ENCODE measurements around the gene CDK6.
A peak's percentile ranks its signal among the peaks of the same experiment; 100 is the strongest.

Gene CDK6

DNA sequence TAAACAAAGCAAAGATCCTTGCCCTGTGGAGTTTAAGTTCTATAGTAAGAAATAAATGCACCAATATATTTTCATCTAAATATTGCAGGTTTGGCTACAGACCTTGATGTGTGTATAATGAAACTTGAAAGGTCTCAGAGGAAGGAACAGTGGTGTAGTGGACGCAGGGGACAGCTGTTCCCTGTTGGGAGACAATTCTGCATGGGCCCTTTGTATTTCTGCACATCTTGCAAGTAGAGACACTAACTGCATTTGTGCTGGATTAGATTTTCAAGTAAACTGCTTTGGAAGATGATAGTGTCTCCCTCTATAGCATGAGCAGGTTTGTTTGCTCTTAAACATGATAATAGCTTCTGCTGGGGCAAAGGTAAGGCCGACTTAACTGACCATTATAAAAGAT, 188.7 kb downstream of the CDK6 start:
- Histone ChIP-seq H2AFZ (ENCODE audit: low read length, unreplicated experiment) (no peak overlapping the region), H3K4me3 (ENCODE audit: low read depth, low read length) (no peak overlapping the region), H3K36me3 (ENCODE audit: insufficient read depth, low read length) (no peaks in the 10 kb centered on the region), H3K79me2 (ENCODE audit: control insufficient read depth, insufficient read depth, low read length, unreplicated experiment) (peaks cover 4% of the 10 kb centered on the region), H3K27me3 (ENCODE audit: insufficient read depth, low read length) (no peaks in the 10 kb centered on the region), H3K27ac (ENCODE audit: low read depth, low read length) (no peak overlapping the region), H3K4me1 (ENCODE audit: control insufficient read depth, insufficient read depth, low read length, unreplicated experiment) (peaks cover 36% of the 10 kb centered on the region)

DNA sequence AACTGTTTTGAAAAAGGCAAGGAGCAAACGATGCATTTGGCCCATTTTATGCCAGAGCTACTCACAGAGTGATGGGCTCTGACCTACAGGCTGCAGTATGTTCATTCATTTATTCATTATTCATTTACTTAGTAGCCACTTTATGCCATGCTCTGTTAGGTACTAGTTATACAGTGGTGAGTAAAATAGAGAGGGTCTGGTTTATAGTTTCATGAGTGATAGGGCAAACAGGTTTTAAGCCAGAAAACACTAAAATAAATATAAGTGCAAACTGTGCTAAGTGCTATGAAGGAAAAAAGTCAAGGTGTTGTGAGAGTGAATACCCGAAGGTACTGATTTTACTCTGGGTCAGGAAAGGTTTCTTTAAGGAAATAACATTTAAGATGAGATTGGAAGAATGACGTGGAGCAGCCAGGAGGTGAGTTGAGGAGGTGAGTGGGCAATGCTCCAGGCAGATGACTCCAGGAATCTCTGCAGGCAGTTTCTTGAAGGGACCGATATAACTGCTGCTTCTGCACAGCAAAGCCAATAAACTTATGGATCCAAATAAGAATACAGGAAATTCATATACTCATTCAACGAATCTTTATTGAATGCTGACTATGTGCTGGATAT, 189.3 kb downstream of the CDK6 start:
- Histone ChIP-seq H3K4me3 (ENCODE audit: low read depth, low read length) (no peak overlapping the region), H3K4me1 (ENCODE audit: control insufficient read depth, insufficient read depth, low read length, unreplicated experiment) (peaks cover 42% of the 10 kb centered on the region), H3K79me2 (ENCODE audit: control insufficient read depth, insufficient read depth, low read length, unreplicated experiment) (peaks cover 4% of the 10 kb centered on the region), H3K27me3 (ENCODE audit: insufficient read depth, low read length) (no peaks in the 10 kb centered on the region), H3K36me3 (ENCODE audit: insufficient read depth, low read length) (no peaks in the 10 kb centered on the region), H2AFZ (ENCODE audit: low read length, unreplicated experiment) (no peak overlapping the region), H3K27ac (ENCODE audit: low read depth, low read length) (no peak overlapping the region)

DNA sequence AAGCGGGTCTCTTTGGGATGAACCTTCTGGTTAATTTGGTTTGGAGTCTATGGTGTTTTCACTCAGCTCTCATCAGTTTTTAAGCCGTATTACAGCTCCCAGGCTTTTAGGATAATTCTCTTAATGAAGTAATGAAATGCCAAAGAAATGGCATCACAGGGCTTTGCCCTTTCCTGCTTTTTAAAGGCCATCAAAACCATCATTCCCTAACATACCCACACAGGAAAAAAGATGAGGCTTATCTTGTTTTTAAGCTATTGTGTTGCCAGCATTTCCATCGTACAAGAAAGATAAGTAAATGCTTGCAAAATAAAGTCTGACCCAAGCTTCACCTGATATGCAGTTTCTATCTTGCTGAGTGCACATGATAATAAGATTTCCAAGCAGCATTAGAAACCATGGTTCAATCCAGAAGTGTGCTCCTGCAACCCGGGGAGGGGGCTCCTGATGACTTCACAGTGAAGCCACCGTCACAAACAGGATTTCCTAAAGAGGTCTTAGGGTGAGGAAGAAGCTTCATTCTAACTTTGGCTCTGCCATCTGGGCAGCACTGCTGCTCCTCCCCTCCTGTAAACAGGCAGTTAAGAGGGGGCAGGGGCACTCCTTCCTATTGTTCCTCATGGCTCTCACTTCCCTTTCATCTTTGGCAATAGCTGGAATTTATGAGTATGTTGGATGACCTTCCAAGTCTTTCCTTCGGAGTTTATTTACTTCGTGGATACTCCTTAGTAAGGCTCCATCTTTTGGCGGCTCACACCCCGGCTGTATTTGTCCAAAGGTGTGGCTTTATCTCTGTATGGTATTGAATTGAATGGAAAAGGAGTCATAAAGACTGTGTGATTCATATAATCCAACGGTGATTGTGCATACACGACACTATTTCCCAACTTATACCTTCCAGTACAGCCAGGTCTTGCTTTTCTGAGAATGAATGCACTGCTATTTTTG, 191.0 kb downstream of the CDK6 start:
- H3K79me2 ChIP-seq (ENCODE audit: control insufficient read depth, insufficient read depth, low read length, unreplicated experiment) = peaks cover 4% of the 10 kb centered on the region
- no peak overlapping the region for H3K4me3 ChIP-seq (ENCODE audit: low read depth, low read length)
- peak overlapping the region; percentile 92 for H3K27ac ChIP-seq (ENCODE audit: low read depth, low read length)
- no peaks in the 10 kb centered on the region for H3K27me3 ChIP-seq (ENCODE audit: insufficient read depth, low read length)
- no peak overlapping the region for H2AFZ ChIP-seq (ENCODE audit: low read length, unreplicated experiment)
- H3K36me3 ChIP-seq (ENCODE audit: insufficient read depth, low read length) = no peaks in the 10 kb centered on the region
- peaks cover 53% of the 10 kb centered on the region for H3K4me1 ChIP-seq (ENCODE audit: control insufficient read depth, insufficient read depth, low read length, unreplicated experiment)

DNA sequence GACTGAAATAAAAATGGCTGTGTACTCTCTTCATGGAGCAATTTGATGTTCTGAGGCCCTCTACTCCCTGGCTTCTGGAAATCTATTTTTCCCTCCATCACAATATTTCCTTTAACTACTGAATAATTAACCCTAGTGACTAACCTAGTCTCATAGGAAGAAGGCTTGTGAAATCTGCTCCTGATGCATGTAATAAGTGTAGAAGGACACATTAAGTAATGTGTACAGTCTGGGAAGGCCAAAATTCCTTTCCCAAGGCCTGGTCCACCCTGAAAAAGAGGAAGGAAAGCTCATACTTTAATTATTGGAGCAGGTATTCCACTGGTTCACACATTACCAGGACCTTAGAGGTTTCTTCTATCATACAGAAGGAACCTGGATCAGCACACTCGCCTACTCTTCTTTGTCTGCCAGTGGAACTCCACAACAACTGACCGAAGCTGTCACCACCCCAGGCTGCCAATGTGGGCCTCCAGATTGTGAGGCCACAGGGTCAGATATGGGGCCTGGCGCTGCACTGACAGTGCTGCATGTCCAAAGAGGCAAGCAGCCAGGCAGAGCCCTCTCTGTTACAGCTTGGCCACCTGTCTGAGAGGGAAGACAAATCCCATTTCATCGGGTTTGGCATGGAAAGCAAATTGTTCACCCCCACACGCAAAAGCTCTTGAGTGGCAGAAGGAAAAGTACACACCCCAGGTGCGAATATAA, 191.8 kb downstream of the CDK6 start:
- H3K27ac ChIP-seq (ENCODE audit: low read depth, low read length) = peak overlapping the region; percentile 92
- H3K79me2 ChIP-seq (ENCODE audit: control insufficient read depth, insufficient read depth, low read length, unreplicated experiment) = no peaks in the 10 kb centered on the region
- no peak overlapping the region for H3K4me3 ChIP-seq (ENCODE audit: low read depth, low read length)
- H2AFZ ChIP-seq (ENCODE audit: low read length, unreplicated experiment) = no peak overlapping the region
- peaks cover 53% of the 10 kb centered on the region for H3K4me1 ChIP-seq (ENCODE audit: control insufficient read depth, insufficient read depth, low read length, unreplicated experiment)
- no peaks in the 10 kb centered on the region for H3K27me3 ChIP-seq (ENCODE audit: insufficient read depth, low read length)
- no peaks in the 10 kb centered on the region for H3K36me3 ChIP-seq (ENCODE audit: insufficient read depth, low read length)

DNA sequence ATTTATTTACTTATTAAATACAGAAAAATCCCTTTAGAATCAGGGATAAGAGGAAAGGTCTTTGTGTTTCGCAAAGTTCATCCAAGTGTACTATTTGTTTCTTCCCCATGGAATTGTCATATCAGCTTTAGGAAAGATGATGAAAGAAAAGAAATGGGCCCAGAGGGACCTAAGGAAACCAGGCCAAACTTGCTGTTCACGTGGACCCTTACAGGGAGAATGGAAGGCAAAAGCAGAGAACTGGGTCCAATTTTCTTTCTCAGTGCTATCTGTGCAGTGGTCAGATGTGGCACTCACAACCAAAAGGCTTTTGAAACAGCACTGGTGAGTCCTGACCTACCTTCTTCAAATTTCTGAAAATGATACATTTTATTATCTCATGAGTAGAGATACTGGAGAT, 192.6 kb downstream of the CDK6 start:
- H2AFZ ChIP-seq (ENCODE audit: low read length, unreplicated experiment) = no peak overlapping the region
- peak overlapping the region; percentile 92 for H3K27ac ChIP-seq (ENCODE audit: low read depth, low read length)
- H3K36me3 ChIP-seq (ENCODE audit: insufficient read depth, low read length) = no peaks in the 10 kb centered on the region
- no peaks in the 10 kb centered on the region for H3K79me2 ChIP-seq (ENCODE audit: control insufficient read depth, insufficient read depth, low read length, unreplicated experiment)
- no peaks in the 10 kb centered on the region for H3K27me3 ChIP-seq (ENCODE audit: insufficient read depth, low read length)
- peaks cover 53% of the 10 kb centered on the region for H3K4me1 ChIP-seq (ENCODE audit: control insufficient read depth, insufficient read depth, low read length, unreplicated experiment)
- no peak overlapping the region for H3K4me3 ChIP-seq (ENCODE audit: low read depth, low read length)

DNA sequence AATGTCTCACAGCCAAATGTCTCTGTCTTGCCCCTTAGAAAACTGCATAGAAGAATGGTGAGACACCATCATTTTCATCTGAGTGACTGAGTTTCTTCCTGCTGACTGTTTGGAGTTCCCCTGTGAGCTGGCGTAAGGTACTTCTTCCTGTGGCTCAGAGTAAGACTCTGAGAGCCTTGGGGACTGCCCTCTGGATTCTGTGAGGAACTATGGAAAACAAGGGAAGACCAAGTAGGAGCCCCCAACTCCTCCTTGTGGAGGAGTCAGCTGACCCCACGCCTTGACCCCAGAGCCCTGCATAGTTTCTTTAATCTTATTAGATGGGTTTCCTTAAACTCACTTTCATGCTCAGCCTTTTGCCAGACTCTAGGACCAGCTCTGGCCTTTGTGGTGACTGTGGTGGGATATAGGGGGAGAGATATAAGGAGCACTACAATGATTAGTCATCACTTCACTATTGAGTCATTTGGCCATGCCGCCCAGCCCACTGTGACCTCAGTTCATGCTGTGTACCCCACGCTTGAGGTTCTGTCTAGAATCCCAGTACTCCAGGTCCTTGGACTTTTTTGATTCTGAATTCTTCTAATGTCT, 194.4 kb downstream of the CDK6 start:
- Histone ChIP-seq H3K27me3 (ENCODE audit: insufficient read depth, low read length) (no peaks in the 10 kb centered on the region), H3K4me1 (ENCODE audit: control insufficient read depth, insufficient read depth, low read length, unreplicated experiment) (peaks cover 51% of the 10 kb centered on the region), H3K27ac (ENCODE audit: low read depth, low read length) (peak overlapping the region; percentile 92), H3K79me2 (ENCODE audit: control insufficient read depth, insufficient read depth, low read length, unreplicated experiment) (peaks cover 7% of the 10 kb centered on the region), H3K36me3 (ENCODE audit: insufficient read depth, low read length) (no peaks in the 10 kb centered on the region), H2AFZ (ENCODE audit: low read length, unreplicated experiment) (no peak overlapping the region), H3K4me3 (ENCODE audit: low read depth, low read length) (peak overlapping the region; percentile 3; the same call in 1 of the 2 replicates)

DNA sequence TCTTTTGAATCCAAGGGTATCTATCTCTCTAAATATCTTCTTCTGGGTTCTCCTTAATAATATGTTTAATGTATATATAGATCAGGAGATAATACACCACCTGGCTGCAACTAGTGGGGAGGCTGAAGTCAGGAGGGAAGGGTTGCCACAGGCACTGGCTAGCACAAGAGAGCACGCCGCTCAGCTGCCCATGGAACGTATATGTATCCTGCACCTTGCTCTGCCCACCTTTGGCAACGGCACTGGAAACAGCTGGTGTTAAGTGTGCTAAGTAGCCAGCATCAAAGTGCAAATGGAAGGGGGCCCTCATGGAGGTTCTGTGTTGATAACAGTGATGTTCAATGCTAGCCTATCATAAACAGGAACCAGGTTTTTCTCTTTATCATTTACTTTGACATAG, 196.4 kb downstream of the CDK6 start:
- no peaks in the 10 kb centered on the region for H3K27me3 ChIP-seq (ENCODE audit: insufficient read depth, low read length)
- no peak overlapping the region for H3K27ac ChIP-seq (ENCODE audit: low read depth, low read length)
- H2AFZ ChIP-seq (ENCODE audit: low read length, unreplicated experiment) = no peak overlapping the region
- no peak overlapping the region for H3K4me3 ChIP-seq (ENCODE audit: low read depth, low read length)
- H3K36me3 ChIP-seq (ENCODE audit: insufficient read depth, low read length) = no peaks in the 10 kb centered on the region
- peaks cover 47% of the 10 kb centered on the region for H3K4me1 ChIP-seq (ENCODE audit: control insufficient read depth, insufficient read depth, low read length, unreplicated experiment)
- peaks cover 7% of the 10 kb centered on the region for H3K79me2 ChIP-seq (ENCODE audit: control insufficient read depth, insufficient read depth, low read length, unreplicated experiment)

DNA sequence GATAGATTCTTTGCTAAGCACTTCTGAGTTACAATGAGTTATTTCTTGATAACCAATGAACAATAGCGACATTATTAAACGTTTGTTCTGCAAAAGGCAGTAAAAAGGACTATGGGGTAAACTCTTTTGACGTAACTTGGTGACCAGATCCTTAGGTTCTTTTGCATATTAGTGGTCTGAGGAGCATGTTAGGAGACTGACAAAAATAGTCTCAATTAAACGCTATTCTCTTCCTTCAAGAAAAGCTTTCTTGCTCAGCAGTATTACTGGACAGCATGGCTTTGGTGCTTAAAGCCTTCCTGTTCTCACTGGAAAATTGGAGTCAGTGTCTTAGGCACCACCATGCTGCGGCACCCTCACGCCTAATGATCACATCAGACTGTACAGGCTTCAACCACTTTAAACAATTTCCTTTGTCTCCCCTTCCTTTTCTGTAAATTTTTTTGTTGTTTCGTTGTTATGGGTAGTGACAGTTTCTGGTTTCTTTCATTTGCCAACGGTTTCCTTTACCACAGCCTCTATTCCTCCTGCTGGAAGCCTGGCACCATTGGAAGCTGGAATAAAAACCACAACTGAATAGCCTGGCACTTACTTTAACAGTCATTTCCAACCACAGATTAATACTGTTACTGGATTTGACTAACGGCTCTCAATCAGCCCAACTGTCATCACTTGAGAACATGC, 197.0 kb downstream of the CDK6 start:
- H3K4me1 ChIP-seq (ENCODE audit: control insufficient read depth, insufficient read depth, low read length, unreplicated experiment) = peaks cover 45% of the 10 kb centered on the region
- peaks cover 7% of the 10 kb centered on the region for H3K79me2 ChIP-seq (ENCODE audit: control insufficient read depth, insufficient read depth, low read length, unreplicated experiment)
- no peak overlapping the region for H3K4me3 ChIP-seq (ENCODE audit: low read depth, low read length)

DNA sequence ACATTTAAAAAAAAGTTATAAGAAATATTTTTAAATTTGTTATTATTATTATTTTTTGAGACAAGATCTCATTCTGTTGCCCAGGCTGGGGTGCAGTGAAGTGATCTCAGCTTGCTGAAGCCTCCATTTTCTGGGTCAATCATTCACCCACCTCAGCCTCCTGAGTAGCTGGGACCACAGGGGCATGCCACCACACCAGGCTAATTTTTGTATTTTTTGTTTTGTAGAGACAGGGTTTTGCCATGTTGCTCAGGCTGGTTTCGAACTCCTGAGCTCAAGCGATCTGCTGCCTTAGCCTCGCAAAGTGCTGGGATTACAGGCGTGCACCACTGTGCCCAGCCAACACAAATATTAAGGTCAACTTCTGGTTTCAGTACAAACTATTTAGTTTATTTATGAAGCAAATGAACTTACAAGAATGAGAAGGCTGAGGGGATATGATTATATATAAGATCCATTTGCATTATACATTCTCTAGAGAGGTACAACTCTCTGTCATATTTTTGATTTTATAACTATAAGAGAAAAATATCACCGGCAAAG, 200.3 kb downstream of the CDK6 start:
- Histone ChIP-seq H3K36me3 (ENCODE audit: insufficient read depth, low read length) (no peaks in the 10 kb centered on the region), H3K27me3 (ENCODE audit: insufficient read depth, low read length) (no peaks in the 10 kb centered on the region), H2AFZ (ENCODE audit: low read length, unreplicated experiment) (no peak overlapping the region), H3K4me1 (ENCODE audit: control insufficient read depth, insufficient read depth, low read length, unreplicated experiment) (peaks cover 49% of the 10 kb centered on the region), H3K4me3 (ENCODE audit: low read depth, low read length) (no peak overlapping the region), H3K79me2 (ENCODE audit: control insufficient read depth, insufficient read depth, low read length, unreplicated experiment) (peaks cover 13% of the 10 kb centered on the region), H3K27ac (ENCODE audit: low read depth, low read length) (peak overlapping the region; percentile 85; the same call in 1 of the 2 replicates)

More for the DNA sequence above, 197.0 kb downstream of the CDK6 start:
- Histone ChIP-seq H3K27me3 (ENCODE audit: insufficient read depth, low read length) (no peaks in the 10 kb centered on the region), H2AFZ (ENCODE audit: low read length, unreplicated experiment) (no peak overlapping the region), H3K36me3 (ENCODE audit: insufficient read depth, low read length) (no peaks in the 10 kb centered on the region), H3K27ac (ENCODE audit: low read depth, low read length) (no peak overlapping the region)

DNA sequence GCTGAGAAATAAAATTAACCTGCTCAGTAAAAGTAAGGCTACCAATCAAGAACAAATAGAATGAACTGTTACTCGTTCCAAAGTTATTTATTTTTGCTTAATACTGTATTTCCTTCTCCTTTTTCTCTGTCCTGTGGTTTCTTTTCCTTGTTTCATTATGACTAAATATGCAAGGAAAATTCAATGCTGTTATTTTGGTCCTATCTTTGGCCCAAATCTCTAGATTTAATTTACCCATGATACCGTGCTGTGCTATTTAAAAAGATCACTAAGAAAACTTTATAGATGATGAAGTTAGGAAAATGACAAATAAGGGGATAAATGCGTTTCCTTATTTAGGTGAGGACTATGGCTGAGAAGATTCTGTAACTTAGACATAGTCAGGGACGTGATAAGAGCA, 200.8 kb downstream of the CDK6 start:
- Histone ChIP-seq H3K4me1 (ENCODE audit: control insufficient read depth, insufficient read depth, low read length, unreplicated experiment) (peaks cover 49% of the 10 kb centered on the region), H2AFZ (ENCODE audit: low read length, unreplicated experiment) (no peak overlapping the region)

More for the DNA sequence above, 200.8 kb downstream of the CDK6 start:
- H3K36me3 ChIP-seq (ENCODE audit: insufficient read depth, low read length) = no peaks in the 10 kb centered on the region
- peaks cover 19% of the 10 kb centered on the region for H3K79me2 ChIP-seq (ENCODE audit: control insufficient read depth, insufficient read depth, low read length, unreplicated experiment)
- peak overlapping the region; percentile 85 for H3K27ac ChIP-seq (ENCODE audit: low read depth, low read length)
- peak overlapping the region; percentile 44; the same call in 1 of the 2 replicates for H3K4me3 ChIP-seq (ENCODE audit: low read depth, low read length)
- H3K27me3 ChIP-seq (ENCODE audit: insufficient read depth, low read length) = no peaks in the 10 kb centered on the region
